GM12801 (cell line): ENCODE measurements around the gene HIP1.

Experiments used
- CTCF ChIP-seq: IDR thresholded peaks from one replicate; pipeline ENCODE4 v1.5.1; 2011; ENCODE audit warnings: control low read depth; ENCODE audit not compliant: insufficient read length; ENCODE audit errors: extremely low read depth

Gene HIP1

GRCh38 chr7:75655536-75655935 lies 83.2 kb downstream of the HIP1 start:
- TF ChIP-seq CTCF, result no peak

- no peak for TF ChIP-seq CTCF
Observed at GRCh38 chr7:75654855-75655254, 83.9 kb downstream of the HIP1 start.

GRCh38 chr7:75653651-75654050 lies 85.1 kb downstream of the HIP1 start:
- no peak for TF ChIP-seq CTCF

- no peak for TF ChIP-seq CTCF
Observed at GRCh38 chr7:75652788-75653187, 86.0 kb downstream of the HIP1 start.

- TF ChIP-seq CTCF, result no peak
Observed at GRCh38 chr7:75650681-75651080, 88.1 kb downstream of the HIP1 start.

GRCh38 chr7:75650062-75650461 lies 88.7 kb downstream of the HIP1 start:
- TF ChIP-seq CTCF, result no peak

- TF ChIP-seq CTCF, result no peak
Observed at GRCh38 chr7:75649462-75649861, 89.3 kb downstream of the HIP1 start.
